T-helper 1 cell treated with Interleukin-12 subunit alpha and Interleukin-12 subunit beta and Interleukin-4 antibody, amounts not matched to agents 30 μg/mL and 1 μg/mL, for 36 hours (primary cell): ENCODE data around the gene PNPLA2.

ENCODE experiments used
- H3K27ac Mint-ChIP-seq: one replicate; pipeline ENCODE4 v1.8.0; 2021; ENCODE audit warnings: mild to moderate bottlenecking, mixed read lengths
- H3K27me3 Mint-ChIP-seq: one replicate; pipeline ENCODE4 v1.8.0; 2021; ENCODE audit warnings: low read depth, mixed read lengths
- H3K36me3 Mint-ChIP-seq: one replicate; pipeline ENCODE4 v1.8.0; 2021; ENCODE audit warnings: low read depth, mixed read lengths
- H3K4me1 Mint-ChIP-seq: one replicate; pipeline ENCODE4 v1.8.0; 2021; ENCODE audit warnings: low read depth, mixed read lengths
- H3K4me3 Mint-ChIP-seq: one replicate; pipeline ENCODE4 v1.8.0; 2021; ENCODE audit warnings: mild to moderate bottlenecking, moderate library complexity, mixed read lengths
- H3K9me3 Mint-ChIP-seq: one replicate; pipeline ENCODE4 v1.8.0; 2021; ENCODE audit warnings: mixed read lengths

The PNPLA2 gene

DNA sequence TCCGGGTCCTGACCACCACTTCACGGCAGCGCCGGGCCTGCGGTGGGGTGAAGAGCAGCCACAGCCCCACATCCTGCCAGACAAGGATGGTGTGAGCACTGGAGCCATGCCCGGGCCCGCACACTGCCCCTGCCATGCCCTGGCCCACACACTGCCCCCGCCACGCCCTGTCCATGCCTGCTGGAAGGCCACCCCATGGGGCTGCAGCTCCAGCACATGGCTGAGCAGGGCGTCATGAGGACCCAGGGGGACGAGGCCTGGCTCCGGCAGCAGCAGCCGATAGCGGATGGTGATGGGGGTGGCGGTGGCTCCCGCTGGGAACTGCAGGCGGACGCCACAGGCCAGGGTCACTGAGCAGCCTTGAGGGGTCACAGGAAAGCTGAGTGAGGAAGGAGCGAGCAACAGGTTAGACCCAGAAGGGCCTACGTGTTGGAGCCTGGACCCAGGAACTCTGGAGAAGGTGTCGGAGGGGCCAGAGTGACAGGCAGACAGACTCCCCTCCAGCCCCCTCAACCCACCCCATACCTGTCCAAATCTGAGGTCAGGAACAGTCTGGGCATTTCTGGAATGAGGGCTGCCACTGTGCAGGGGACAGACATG lies 16.6 kb upstream of the PNPLA2 start:
- H3K27ac Mint-ChIP-seq = no peak overlapping the region
- peaks cover 6% of the 10 kb centered on the region for H3K4me1 Mint-ChIP-seq
- H3K9me3 Mint-ChIP-seq = no peaks in the 10 kb centered on the region
- no peaks in the 10 kb centered on the region for H3K36me3 Mint-ChIP-seq
- H3K4me3 Mint-ChIP-seq = no peak overlapping the region
- no peaks in the 10 kb centered on the region for H3K27me3 Mint-ChIP-seq

DNA sequence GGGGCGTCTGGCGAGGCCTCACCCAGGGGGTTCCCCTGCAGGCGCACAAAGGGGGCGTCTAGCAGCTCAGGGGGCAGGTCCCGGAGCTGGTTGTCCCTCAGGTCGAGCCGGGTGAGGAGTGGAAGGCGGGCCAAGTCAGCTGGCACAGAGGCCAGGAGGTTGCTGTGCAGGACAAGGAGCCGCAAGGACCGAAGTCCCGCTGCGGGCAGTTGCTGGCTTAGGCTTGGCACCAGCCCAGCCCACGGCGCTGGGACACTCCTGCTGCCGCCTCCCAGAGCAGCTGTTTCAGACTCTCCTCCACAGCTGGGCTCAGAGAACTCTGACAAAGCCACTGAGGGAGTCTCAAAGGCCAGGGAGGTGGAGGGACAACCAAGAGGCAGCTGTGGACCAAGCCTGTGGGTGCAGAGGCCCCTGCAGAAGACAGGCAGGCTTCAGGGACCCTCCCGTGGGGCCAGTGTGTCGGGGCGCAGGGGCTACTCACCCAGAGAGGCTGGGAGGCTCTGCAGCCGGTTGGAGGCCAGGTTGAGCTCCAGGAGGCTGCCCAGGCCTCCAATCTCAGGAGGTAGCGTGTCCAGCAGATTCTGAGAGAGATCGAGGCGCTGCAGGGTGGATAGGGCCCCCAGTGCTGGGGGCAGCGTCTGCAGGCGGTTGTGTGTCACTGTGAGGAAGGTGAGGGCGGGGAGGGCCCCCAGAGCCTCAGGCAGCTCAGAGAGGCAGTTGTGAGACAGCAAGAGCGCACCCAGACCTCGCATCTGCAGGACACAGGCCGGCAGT lies 15.8 kb upstream of the PNPLA2 start:
- Mint-ChIP-seq H3K27me3 (no peaks in the 10 kb centered on the region), H3K9me3 (no peaks in the 10 kb centered on the region), H3K4me1 (peaks cover 9% of the 10 kb centered on the region), H3K36me3 (peaks cover 2% of the 10 kb centered on the region), H3K27ac (no peak overlapping the region), H3K4me3 (no peak overlapping the region)

DNA sequence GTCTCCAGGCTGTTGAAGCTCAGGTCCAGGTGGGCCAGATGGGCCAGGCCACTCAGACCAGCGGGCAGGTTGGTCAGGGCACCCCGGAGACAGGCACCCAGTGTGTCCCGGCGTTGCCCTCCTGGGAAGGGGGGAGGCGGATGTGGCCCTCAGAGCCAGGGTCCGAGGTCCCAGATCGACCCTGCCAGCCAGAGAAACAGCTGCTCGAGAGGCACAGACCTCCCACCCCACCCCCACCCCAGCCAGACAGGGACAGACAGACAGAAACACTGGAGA lies 15.3 kb upstream of the PNPLA2 start:
- peaks cover 11% of the 10 kb centered on the region for H3K4me1 Mint-ChIP-seq
- H3K9me3 Mint-ChIP-seq = no peaks in the 10 kb centered on the region
- H3K4me3 Mint-ChIP-seq = no peak overlapping the region
- peaks cover 3% of the 10 kb centered on the region for H3K36me3 Mint-ChIP-seq
- no peaks in the 10 kb centered on the region for H3K27me3 Mint-ChIP-seq
- H3K27ac Mint-ChIP-seq = no peak overlapping the region

DNA sequence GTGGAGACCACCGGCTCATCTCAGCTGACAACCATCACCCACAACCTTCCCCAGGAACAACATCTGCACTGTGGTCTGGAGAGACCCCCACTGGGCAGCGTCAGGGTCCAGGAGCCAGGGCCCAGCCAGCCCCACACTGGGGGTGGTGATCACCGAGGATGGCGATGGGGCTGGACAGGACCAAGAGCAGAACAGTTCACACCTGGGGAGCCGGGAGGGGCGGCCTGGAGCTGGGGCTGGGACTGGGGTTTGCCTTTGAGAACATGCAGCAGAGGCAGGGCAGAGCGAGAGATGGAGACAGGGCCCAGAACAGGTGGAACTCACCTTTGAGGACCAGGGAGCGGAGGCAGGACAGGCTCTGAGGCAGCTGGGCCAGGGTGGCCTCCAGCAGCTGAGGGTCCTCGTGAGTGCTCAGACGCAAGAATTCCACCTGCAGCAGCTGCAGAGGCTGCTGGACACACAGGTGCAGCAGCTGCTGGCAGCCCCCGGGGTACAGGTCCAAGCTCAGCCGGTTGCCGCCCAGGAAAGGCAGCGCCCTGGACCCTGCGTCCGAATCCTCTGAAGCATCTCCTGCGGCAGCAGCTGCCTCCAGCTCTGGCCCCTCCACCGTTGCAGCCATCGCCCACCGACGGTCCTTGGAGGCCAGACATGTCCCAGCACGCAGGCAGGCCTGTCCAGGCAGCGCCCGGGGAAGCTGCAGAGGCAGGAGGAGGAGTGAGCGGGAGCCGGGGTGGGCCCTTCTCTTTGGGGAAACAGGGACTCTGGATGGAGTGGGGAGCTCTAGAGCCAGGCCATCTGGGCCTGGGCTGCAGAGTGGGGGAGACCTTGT lies 14.7 kb upstream of the PNPLA2 start:
- H3K9me3 Mint-ChIP-seq = no peaks in the 10 kb centered on the region
- no peak overlapping the region for H3K27ac Mint-ChIP-seq
- H3K27me3 Mint-ChIP-seq = no peaks in the 10 kb centered on the region
- peak overlapping the region; percentile 80 for H3K4me3 Mint-ChIP-seq
- H3K36me3 Mint-ChIP-seq = peaks cover 3% of the 10 kb centered on the region
- H3K4me1 Mint-ChIP-seq = peaks cover 16% of the 10 kb centered on the region

DNA sequence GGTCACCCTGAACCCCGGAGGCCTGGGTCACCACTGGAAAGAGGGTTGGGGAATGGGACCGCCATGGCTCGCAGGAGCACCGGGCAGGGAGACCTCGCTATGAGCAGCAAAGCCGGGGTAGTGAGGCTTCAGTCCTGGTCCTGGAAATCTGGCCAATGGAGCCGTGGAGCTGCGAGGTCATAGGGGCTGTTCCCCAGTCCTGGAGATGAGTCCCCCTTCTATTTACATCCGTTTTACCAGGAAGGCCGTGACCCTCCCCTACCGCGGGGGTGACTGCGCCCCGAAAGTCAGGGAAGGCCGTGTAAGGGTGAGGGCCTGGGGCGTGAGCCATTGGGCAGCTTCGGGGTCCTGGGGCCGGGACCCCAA lies 14.1 kb upstream of the PNPLA2 start:
- Mint-ChIP-seq H3K9me3 (no peaks in the 10 kb centered on the region), H3K27ac (no peak overlapping the region), H3K36me3 (peaks cover 3% of the 10 kb centered on the region), H3K4me1 (peaks cover 18% of the 10 kb centered on the region), H3K27me3 (no peaks in the 10 kb centered on the region), H3K4me3 (peak overlapping the region; percentile 80)

DNA sequence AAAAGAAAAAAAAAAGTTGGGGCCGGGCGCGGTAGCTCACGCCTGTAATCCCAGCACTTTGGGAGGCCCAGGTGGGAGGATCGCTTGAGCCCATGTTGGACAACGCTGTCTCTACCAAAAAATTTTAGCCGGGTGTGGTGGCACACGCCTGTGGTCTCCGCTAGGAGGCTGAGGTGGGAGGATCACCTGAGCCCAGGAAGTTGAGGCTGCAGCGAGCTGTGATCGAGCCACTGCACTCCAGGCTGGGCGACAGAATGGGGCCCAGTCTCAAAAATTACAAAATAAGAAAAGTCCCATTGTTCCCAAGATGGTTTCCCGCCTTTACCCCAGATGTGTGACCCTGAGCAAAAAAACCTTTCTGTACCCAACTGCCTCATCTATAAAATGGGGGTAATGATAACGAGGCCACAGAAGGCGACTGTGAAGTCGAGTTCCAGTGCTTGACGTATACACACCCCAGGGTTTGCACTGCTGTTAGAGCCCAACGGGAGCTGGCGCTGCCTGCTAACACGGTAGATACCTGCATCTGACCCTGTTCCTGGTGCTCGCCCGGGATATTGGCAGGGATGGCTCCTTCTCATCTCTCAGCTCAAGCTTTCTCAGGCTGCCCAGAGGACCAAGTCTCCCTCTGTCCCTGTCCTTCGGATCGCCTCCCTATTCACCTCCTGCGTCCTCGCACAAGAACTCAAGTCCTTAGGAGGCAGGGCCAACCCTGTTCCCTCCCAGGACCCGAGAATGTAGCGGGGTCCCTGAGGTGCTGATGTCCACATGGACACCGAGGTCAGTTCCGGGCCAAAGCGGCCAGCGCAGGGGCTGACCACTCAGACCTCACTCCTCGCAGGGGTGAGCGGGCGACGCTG lies 10.1 kb upstream of the PNPLA2 start:
- peaks cover 22% of the 10 kb centered on the region for H3K36me3 Mint-ChIP-seq
- peaks cover 25% of the 10 kb centered on the region for H3K4me1 Mint-ChIP-seq
- no peaks in the 10 kb centered on the region for H3K9me3 Mint-ChIP-seq
- no peaks in the 10 kb centered on the region for H3K27me3 Mint-ChIP-seq
- peak overlapping the region; percentile 97 for H3K27ac Mint-ChIP-seq
- peak overlapping the region; percentile 93 for H3K4me3 Mint-ChIP-seq

DNA sequence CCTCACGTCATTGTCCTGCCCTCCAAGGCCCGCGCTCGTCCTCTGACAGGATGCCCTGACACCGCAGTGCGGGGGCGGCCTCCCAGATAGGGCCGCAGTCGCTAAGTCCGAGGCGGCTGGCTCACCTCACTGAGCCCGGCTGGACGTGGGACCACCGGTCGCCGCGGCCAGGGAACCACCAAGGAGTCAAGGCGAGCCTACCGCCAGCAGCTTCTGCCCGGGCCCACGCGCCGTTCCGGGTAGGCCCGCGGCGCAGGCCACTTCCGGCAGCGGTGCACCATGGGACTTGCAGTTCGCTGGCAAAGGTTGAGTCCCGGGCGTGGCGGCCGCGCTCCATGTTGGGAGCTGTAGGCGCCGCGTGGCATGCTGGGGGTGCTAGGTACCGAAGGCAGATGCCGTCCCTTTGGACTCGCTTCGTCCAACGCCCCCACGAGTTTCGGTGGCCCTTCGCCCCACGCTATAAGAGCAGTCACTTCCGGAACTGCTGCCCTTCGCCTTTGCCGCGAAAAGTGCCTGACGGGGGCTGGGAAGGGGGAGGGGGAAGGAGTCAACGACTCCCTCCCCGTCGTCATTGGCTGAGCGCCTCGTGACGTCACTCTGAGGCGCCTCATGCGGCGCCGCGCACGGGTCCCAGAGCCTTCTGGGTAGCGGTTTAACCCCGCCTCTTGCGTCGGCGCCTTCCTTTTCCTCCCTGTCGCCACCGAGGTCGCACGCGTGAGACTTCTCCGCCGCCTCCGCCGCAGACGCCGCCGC lies 9.3 kb upstream of the PNPLA2 start, which contains the start of gene RPLP2:
Gene RPLP2, plus strand, starts transcription at position 681 of the 753 bp plus-strand sequence. CDS start 268 bp downstream, outside the sequence.
- peaks cover 23% of the 10 kb centered on the region for H3K4me1 Mint-ChIP-seq
- H3K4me3 Mint-ChIP-seq = peak within 1 kb of the TSS; percentile 93
- no peaks in the 10 kb centered on the region for H3K9me3 Mint-ChIP-seq
- peaks cover 25% of the 10 kb centered on the region for H3K36me3 Mint-ChIP-seq
- peak within 1 kb of the TSS; percentile 97 for H3K27ac Mint-ChIP-seq
- no peaks in the 10 kb centered on the region for H3K27me3 Mint-ChIP-seq

DNA sequence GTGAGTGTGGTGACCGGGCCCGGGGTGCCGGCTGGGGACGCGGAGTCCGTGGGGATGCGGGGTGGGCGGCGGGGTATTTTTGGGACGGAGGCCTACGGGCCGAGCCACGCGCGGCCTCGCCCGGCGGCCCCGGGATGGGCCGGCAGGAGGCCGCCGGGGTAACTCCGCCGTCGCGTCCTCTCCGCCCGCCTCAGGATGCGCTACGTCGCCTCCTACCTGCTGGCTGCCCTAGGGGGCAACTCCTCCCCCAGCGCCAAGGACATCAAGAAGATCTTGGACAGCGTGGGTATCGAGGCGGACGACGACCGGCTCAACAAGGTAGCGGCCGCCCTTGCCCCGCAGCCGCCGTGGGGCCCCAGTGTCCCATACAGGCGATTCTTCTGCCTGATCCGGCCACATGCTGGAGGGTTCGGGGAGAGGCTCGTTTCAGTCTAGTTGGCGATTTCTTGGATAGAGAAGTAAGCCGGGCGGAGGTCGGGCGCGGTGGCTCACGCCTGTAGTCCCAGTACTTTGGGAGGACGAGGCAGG lies 8.6 kb upstream of the PNPLA2 start:
- Mint-ChIP-seq H3K36me3 (peaks cover 25% of the 10 kb centered on the region), H3K27ac (peak overlapping the region; percentile 97), H3K27me3 (no peaks in the 10 kb centered on the region), H3K9me3 (no peaks in the 10 kb centered on the region), H3K4me1 (peaks cover 22% of the 10 kb centered on the region), H3K4me3 (peak overlapping the region; percentile 93)

DNA sequence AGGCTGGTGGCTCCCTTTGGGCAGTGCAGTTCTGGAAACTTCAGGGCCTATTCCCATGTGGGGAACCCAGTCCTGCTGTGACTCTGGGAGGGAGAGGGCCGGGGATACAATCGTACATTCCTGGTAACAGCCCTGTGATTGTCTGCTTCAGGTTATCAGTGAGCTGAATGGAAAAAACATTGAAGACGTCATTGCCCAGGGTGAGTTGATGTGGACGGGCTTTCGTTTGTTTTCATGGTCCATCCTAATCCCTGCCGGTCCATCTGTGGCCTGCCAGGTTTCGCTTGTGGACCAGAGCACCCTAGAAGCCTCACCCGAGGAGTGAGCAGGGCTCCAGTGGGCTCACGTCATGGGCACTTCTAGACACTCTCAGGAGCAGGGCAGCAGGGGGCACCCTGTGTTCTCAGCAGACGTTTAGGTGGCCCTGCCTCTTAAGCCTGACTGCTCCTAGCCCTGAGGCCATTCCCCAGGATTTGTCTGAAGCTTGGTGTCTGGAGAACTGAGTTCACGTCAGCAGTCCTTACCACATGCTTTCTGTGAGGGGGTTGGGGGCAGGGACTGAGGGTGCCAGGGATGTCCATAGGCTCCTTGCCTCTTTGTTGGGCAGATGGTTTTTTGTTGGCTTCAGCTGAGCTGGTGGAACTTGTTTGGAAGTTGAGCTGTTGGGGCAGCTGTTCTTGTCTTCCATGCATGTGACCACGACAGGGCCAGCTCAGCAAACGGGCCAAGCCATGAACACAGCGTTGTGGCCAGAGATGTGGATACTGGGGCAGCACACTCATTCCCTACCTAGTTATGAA lies 7.1 kb upstream of the PNPLA2 start:
- peak overlapping the region; percentile 93 for H3K4me3 Mint-ChIP-seq
- peaks cover 21% of the 10 kb centered on the region for H3K4me1 Mint-ChIP-seq
- H3K27ac Mint-ChIP-seq = peak overlapping the region; percentile 55
- H3K9me3 Mint-ChIP-seq = no peaks in the 10 kb centered on the region
- no peaks in the 10 kb centered on the region for H3K27me3 Mint-ChIP-seq
- peaks cover 25% of the 10 kb centered on the region for H3K36me3 Mint-ChIP-seq

DNA sequence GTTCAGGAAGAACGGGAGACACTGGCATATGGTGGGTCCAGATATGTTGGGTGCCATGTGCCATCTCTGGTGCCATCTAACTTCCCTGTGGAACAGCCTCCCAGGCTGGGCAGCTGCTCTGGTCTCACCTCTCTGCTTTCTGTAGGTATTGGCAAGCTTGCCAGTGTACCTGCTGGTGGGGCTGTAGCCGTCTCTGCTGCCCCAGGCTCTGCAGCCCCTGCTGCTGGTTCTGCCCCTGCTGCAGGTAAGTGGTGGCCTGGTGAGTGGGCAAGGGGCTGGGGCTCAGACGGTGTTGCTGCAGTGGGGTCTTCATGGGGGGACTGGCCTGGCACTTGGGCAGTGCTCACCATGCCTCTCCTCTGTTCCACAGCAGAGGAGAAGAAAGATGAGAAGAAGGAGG lies 6.3 kb upstream of the PNPLA2 start:
- peak overlapping the region; percentile 10 for H3K4me3 Mint-ChIP-seq
- no peaks in the 10 kb centered on the region for H3K27me3 Mint-ChIP-seq
- H3K4me1 Mint-ChIP-seq = peaks cover 21% of the 10 kb centered on the region
- H3K27ac Mint-ChIP-seq = peak overlapping the region; percentile 55
- H3K9me3 Mint-ChIP-seq = no peaks in the 10 kb centered on the region
- peaks cover 25% of the 10 kb centered on the region for H3K36me3 Mint-ChIP-seq

DNA sequence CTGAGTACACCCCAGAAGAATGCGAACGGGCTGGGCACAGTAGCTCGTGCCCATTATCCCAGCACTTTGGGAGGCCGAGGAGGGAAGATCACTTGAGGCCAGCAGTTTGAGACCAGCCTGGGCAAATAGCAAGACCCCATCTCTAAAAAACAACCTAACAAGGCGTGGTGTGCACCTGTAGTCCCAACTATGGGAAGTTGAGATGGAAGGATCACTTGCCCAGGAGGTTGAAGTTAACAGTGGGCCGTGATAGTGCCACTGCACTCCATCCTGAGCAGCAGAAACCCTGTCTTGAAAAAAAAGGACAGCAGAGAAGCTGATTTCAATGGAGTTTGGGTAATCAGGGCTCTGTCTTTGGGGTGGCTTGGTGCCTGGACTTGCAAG lies 5.7 kb upstream of the PNPLA2 start:
- Mint-ChIP-seq H3K4me3 (no peak overlapping the region), H3K9me3 (no peaks in the 10 kb centered on the region), H3K27me3 (no peaks in the 10 kb centered on the region), H3K36me3 (peaks cover 22% of the 10 kb centered on the region), H3K4me1 (peaks cover 17% of the 10 kb centered on the region), H3K27ac (no peak overlapping the region)

DNA sequence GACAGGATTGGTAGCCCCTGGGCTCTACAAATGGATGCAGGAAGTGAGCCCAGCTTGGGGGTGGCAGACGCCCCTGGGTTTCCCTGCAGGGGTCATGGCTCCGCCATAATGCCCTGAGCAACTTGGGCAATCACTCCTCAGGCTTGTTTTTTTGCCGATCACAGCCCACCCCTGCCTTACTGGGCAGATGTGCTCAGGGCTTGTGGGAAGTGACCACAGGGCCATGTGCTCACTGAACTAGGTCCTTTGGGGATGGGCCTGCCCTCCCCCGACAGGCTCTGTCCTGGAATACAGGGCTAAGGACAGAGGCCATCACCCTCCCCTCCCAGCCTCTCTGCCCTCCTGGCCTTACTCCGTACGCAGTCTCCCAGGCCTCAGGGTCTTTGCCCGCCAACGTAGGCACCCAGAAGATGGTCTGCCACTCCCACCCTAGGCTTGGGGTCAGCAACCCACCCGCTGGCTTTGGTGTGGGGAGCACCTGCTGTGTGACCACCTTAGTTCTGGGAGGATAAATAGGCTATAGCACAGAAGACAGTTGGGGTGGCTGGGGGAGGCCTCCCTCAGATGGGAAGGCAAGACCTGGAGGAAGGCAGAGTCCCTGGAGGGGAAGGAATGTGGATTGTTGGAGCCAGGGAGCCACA lies 5.1 kb upstream of the PNPLA2 start:
- peaks cover 15% of the 10 kb centered on the region for H3K4me1 Mint-ChIP-seq
- no peak overlapping the region for H3K27ac Mint-ChIP-seq
- no peak overlapping the region for H3K4me3 Mint-ChIP-seq
- H3K9me3 Mint-ChIP-seq = no peaks in the 10 kb centered on the region
- H3K36me3 Mint-ChIP-seq = peaks cover 22% of the 10 kb centered on the region
- H3K27me3 Mint-ChIP-seq = no peaks in the 10 kb centered on the region
